COLO668 (cell line): Measurements from ENCODE around the gene APOL6.
"Not testable (repeated sequence)": the region's sequence is repeated elsewhere in the genome, so short reads cannot be mapped to it uniquely, and the experiment has no call there.

Experiments used
- DNase-seq: peaks from one replicate; lab custom pipeline; 2025; ENCODE audit not compliant: unreplicated experiment; lab: John Stamatoyannopoulos, UW

Gene APOL6

GRCh38 chr22:35674335-35674734 lies 26.1 kb downstream of the APOL6 start:
- no peak for DNase-seq

DNA sequence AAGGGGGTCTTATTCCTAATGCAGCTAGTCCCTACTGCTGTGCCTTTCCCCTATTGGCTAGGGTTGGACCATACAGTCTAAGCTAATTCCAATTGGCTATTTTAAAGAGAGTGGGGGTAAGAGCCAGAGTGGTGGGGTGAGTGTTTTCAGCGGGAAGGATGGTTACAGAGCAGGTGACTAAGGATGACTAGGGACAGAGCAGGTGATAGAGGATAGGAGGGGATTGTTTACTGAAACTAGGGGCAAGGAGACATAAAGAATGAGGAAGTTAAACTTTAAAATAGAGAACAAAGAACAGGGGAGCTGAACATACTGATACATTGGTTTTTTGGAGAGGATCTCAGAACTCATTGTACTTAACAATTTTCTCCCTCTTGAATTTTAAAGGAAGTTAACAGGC lies 27.8 kb downstream of the APOL6 start:
- not testable (repeated sequence) for DNase-seq

DNA sequence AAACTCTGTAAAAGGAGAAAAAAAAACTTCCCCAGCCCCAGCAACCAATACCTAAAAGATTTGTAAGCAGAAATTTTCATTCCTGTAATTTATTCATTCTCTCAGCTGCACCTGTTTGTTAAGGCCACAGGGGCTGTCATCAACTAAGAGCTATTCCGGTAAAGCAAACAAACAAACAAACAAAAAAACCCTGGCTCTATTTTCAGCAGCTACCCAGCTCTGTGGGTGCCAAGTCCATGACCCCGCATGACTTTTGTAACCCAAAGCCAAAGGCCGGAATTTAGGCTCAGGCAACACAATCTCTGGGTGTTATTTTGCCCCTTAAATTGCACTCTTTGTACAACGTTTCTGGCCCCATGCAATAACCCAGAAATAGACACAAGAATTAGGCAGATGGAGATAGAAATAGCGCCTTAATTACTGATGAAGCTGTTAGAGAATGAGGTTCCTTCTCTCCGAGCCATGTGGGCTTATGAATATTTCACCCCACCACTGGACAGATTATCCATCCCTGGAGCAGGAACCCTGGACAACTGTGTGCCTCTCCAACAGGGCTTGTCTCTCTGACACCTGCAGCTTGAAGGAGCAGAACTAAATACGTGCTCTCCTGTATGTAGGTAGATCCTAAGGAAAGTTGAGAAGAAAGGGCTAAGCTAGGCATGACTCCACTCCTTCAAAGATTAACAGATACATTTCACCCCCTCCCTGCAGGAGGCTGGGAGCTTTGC lies 29.4 kb downstream of the APOL6 start:
- no peak for DNase-seq

DNA sequence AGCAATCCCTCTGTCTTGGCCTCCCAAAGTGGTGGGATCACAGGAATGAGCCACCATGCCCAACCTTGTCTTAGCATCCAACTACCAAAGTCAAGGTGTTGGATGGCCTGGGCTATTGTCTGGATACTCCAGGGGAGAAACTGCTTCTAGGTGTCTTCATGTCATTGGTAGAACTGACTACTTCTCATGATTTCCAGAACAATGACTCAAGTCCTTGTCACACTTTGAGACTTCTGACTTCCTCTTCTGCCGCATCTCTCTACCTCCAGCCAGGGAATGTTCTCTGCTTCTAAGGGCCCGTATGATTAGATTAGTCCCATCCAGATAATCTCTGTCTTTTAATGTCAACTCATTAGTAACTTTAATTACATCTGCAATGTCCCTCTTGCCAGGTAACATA lies 30.6 kb downstream of the APOL6 start:
- DNase-seq: no peak

DNA sequence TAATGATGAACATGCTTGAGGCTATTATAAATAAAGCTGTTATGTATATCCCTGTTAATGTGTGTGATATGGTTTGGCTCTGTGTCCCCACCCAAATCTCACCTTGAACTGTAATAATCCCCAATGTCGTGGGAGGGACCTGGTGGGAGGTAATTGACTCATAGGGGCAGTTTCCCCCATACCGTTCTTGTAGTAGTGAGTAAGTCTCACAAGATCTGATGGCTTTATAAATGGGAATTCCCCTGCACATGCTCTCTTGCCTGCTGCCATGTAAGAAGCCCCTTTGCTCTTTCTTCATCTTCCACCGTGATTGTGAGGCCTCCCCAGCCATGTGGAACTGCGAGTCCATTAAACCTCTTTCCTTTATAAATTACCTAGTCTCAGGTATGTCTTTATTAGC lies 31.2 kb downstream of the APOL6 start:
- not testable (repeated sequence) for DNase-seq

GRCh38 chr22:35681454-35682052 lies 33.3 kb downstream of the APOL6 start:
- DNase-seq: no peak

DNA sequence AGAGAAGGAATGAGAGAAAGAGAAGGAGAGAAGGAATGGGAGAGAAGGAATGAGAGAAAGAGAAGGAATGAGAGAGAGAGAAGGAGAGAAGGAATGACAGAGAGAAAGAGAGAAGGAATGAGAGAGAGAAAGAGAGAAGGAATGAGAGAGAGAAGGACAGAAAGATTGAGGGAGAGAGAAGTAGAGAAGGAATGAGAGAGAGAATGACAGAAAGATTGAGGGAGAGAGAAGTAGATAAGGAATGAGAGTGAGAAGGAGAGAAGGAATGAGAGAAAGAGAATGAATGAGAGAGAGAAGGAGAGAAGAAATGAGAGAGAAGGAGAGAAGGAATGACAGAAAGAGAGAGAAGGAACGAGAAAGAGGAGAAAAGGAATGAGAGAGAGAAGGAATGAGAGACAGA lies 35.3 kb downstream of the APOL6 start:
- DNase-seq: no peak

DNA sequence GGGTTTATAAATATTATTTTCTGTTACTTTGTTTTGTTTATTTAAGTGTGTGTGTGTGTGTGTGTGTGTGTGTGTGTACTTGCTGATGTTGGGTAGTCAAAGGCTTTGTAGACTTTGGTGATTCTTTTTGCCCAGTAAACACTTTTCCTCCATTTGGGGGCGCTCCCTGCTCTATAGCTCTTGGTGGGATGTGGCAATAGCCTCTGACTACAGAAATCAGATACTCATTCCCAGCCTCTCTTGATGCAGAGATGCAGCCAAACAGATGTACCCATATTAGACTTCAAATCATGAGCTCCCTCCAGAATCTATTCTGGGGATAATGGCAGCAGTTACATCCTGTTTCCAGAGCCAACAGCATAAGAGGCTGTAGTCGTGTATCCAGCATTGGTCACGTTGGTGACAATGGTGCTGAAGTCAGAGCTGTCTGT lies 36.0 kb downstream of the APOL6 start:
- DNase-seq: no peak

- no peak for DNase-seq
These were observed 36.5 kb downstream of the APOL6 start for GRCh38 chr22:35684732-35685131.

- no peak for DNase-seq
These were observed 37.5 kb downstream of the APOL6 start for GRCh38 chr22:35685731-35686130.

DNA sequence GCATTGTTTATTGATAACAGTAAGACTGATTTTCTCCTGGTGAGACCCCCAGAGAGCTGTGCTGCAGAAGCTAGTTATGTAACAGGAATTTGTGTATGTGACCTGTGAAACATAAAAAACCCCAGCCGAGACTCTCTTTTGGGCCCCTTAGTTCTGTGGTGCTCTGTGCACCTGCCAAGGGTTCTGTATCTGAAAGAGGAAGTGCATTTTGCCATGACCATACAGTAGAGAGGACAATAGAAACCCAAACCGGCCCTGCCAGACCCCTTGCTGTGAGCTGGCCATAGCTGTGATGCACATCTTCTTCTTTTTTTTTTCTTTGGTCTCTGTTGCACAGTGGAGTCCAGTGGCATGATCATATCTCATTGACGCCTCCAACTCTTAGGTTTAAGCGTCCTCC lies 38.1 kb downstream of the APOL6 start:
- DNase-seq: no peak

GRCh38 chr22:35687461-35687860 lies 39.2 kb downstream of the APOL6 start:
- DNase-seq: no peak

DNA sequence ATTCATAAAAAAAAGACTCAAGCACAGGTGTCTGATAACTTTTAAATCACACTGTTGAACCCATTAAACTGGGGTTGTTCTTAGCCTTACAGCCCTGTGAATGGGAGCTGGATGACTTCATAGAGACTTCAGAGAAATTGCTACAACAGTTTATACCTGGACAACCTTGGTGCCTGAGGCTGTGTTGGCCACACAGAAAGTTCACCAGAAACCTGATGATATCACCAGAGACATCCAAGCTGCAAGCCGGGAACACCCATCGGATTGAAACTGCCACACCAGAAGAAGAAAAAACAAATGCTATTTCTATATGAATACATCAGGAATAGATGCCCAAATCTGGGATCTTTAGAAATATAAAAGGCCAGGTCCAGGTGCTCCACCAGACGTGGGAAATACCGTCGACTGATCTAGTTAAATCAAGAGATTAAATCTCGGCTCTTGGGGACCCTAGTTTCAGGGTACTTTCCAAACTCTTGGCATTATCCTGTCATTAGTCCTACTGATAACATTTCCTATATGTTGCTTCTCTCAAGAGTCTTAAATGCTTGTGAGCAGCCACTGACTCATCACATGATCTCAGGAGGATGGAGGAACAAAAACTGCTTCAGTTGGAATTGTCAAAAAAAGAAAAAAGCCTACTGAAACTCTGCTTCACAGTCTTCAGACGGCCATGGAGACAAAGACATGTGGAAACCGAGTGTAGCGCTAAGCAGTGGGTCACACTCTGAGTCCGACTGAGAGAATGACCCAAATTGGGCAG lies 40.8 kb downstream of the APOL6 start:
- DNase-seq: no peak

DNA sequence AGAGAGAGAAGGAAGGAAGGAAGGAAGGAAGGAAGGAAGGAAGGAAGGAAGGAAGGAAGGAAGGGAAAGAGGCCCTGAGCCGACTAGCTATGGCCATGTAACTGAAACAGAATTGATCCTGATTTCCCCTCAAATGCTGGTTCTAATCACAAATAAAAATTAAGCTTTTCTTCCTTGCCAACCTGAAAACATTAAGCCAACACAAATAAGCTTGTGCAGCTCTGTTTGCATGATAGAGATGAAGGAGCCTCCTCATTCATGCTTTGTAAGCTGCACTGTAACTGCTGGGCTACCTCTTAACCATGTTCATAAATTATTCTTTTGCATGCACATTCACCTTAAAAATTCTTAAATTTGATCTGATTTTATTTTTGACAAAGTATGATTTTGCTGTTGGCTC lies 41.8 kb downstream of the APOL6 start:
- DNase-seq: no peak

- DNase-seq: no peak
These were observed 47.0 kb downstream of the APOL6 start for GRCh38 chr22:35695202-35695601.

DNA sequence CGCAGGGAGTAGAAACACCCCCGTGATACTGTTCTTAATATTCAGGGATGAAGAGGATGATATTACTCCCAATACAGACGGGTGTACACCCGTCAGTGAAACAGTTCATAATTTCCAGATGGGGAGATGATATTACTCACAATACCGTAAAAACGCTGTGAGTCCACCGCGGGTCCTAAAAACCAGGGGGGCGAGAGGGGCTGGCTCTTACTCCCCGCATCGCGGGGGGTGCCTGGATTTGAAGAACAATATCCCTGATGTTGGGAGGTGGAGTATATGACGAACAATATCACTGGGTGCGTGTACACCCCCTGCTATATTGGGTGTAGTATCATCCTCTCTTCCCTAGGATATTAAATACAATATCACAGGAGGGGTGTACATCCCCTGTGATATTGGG lies 48.9 kb downstream of the APOL6 start:
- no peak for DNase-seq

- DNase-seq: not testable (repeated sequence)
These were observed 51.6 kb downstream of the APOL6 start for GRCh38 chr22:35699852-35700251.

- DNase-seq: no peak
These were observed 55.8 kb downstream of the APOL6 start for GRCh38 chr22:35703861-35704584.

DNA sequence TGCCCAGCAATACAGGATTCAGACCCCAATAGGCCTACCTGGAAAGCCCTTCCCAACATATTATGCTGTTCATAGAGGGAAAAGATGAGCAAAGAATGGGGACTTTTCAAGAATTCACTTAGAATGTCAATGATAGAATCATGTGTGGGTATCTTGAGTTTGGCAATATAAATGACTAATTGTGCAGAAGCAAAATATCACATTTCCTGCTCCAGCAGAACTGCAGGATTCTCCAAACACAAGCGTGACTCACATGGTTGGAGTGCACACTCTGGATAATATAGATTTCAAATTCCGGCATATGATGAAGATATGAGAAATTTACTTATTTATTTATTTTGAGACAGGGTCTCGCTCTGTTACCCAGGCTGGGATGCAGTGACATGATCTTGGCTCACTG lies 56.9 kb downstream of the APOL6 start:
- no peak for DNase-seq

- no peak for DNase-seq
These were observed 60.2 kb downstream of the APOL6 start for GRCh38 chr22:35708453-35708852.

DNA sequence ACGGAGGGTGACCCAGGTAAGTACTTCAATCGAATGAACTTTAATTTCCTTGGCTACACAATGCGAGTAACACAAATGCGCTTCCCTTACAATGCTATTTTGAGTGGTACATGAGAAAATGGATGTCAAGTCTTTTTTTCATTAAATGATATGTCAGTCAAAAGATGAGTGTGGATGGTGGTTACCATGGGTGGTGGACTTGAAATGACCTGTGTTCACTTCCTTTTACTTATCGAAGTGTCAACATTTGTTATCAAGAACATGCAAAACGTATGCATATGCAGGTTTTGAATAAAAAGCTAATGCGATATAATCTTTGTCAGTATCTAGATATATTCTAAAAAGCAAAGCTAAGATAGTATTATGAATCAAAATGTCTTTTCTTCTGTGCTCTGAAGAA lies 60.7 kb downstream of the APOL6 start:
- no peak for DNase-seq

DNA sequence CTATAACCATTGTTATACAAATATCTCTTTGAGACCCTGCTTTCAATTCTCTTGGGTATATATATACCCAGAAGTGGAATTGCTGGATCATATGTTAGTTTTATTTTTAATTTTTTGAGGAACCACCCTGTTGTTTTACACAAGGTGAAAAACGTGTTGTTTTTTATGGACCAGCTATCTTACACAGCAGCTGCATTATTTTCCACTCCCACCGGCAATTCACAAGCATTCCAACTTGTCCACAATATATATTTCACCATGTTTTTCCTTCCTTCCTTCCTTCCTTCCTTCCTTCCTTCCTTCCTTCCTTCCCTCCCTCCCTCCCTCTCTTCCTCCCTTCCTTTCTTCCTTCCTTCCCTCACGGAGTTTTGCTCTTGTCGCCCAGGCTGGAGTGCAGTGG lies 63.1 kb downstream of the APOL6 start:
- DNase-seq: no peak
